ENCODE results near the gene RAB40B.

GRCh38 chr17:82630212-82630611, 68.3 kb downstream of the RAB40B start:
- TF ChIP-seq POLR2A (IDR thresholded peaks at IDR 0.05) (no peak), CTCF (IDR thresholded peaks at IDR 0.05) (no peak)

Measured in uterus (tissue), 2 donors.